ENCODE results near the gene TPX2. TPM values are rescaled to one million over a fixed set of nuclear protein-coding genes. Genes with fewer than 3 reads are reported as not detected.

TPX2 gene
- total and polyA plus RNA-seq, 10 of the 15 experiments (the other 5 are each of a cell fraction or from before 2014, with no cell fraction given), result 29.7 to 144 (median 89.0) TPM

DNA sequence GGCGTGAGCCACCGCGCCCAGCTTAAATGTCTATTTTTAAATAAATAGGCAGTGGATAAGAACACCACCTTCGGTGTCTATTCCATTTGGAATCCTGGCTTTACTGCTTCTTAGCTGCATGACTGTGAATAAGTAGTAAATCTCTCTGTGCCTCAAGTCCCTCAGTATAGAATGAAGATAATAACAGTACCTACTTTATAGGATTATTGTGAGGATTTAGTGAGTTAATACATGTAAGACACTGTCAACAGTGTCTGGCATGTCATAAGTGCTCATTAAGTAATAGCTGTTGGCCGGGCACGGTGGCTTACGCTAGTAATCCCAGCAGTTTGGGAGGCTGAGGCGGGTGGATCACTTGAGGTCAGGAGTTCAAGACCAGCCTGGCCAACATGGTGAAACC, 10.1 kb downstream of the TPX2 start:
- ATAC-seq (no peak), FAIRE-seq (no peak), DNase-seq (ENCODE audit: low read depth, low spot score) (no peak)
- CTCF ChIA-PET, result interaction anchor here (1.0 to 3.2 kb wide), 7 partner anchors 10 to 115 kb away, joined by 3 to 12 read pairs (median 7); partner anchors contain the start of gene TPX2
- RAD21 ChIA-PET (ENCODE audit: unreplicated experiment), result interaction anchor here (0.7 to 1.7 kb wide), 2 partner anchors 26 to 88 kb away, joined by 4 to 7 read pairs; no protein-coding TSS in a partner anchor
- intact Hi-C loops (cut with micrococcal nuclease; ENCODE audit: unreplicated experiment) (no loop called here), in situ Hi-C loops (cut with MboI) (no loop called here)
- POLR2A ChIA-PET, result interaction anchor here (1.3 kb wide), 1 partner anchor 65 kb away, joined by 4 read pairs; no protein-coding TSS in a partner anchor
- no peaks in the 10 kb centered on the region for H3K9me3 ChIP-seq (replicated peaks; ENCODE audit: control insufficient read depth, insufficient read depth, low read length)
- 98% methylated on average over 8 of the region's 8 CpGs for WGBS (ENCODE audit: insufficient coverage, insufficient replicate concordance, low lambda C conversion rate, missing lambda C conversion rate)
- no peak overlapping the region for H3K4me2 ChIP-seq (ENCODE audit: control insufficient read depth, insufficient read depth)
- no peaks in the 10 kb centered on the region; a peak in 3 of 4 replicates for H3K36me3 ChIP-seq (ENCODE audit: control insufficient read depth in 2 of 2, insufficient read depth in 2 of 2, low read length in 1 of 2)
- TF ChIP-seq ZSCAN29 (IDR thresholded peaks at IDR 0.05) (no peak), ASH2L (IDR thresholded peaks at IDR 0.05; ENCODE audit: borderline replicate concordance, low read depth) (no peak), STAT1 (conservative IDR thresholded peaks at IDR 0.05) (no peak), BCL11A (IDR thresholded peaks at IDR 0.05; ENCODE audit: low read depth, low read length) (no peak), GATAD2B (conservative IDR thresholded peaks at IDR 0.05; ENCODE audit: low read depth) (no peak), ATF7 (IDR thresholded peaks at IDR 0.05; ENCODE audit: low read depth) (no peak), RCOR1 (conservative IDR thresholded peaks at IDR 0.05; ENCODE audit: low read depth, low read length) (no peak)
- TF ChIP-seq, protein P1, sequence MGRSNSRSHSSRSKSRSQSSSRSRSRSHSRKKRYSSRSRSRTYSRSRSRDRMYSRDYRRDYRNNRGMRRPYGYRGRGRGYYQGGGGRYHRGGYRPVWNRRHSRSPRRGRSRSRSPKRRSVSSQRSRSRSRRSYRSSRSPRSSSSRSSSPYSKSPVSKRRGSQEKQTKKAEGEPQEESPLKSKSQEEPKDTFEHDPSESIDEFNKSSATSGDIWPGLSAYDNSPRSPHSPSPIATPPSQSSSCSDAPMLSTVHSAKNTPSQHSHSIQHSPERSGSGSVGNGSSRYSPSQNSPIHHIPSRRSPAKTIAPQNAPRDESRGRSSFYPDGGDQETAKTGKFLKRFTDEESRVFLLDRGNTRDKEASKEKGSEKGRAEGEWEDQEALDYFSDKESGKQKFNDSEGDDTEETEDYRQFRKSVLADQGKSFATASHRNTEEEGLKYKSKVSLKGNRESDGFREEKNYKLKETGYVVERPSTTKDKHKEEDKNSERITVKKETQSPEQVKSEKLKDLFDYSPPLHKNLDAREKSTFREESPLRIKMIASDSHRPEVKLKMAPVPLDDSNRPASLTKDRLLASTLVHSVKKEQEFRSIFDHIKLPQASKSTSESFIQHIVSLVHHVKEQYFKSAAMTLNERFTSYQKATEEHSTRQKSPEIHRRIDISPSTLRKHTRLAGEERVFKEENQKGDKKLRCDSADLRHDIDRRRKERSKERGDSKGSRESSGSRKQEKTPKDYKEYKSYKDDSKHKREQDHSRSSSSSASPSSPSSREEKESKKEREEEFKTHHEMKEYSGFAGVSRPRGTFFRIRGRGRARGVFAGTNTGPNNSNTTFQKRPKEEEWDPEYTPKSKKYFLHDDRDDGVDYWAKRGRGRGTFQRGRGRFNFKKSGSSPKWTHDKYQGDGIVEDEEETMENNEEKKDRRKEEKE (IDR thresholded peaks at IDR 0.05), result no peak
- TF ChIP-seq, protein P2, sequence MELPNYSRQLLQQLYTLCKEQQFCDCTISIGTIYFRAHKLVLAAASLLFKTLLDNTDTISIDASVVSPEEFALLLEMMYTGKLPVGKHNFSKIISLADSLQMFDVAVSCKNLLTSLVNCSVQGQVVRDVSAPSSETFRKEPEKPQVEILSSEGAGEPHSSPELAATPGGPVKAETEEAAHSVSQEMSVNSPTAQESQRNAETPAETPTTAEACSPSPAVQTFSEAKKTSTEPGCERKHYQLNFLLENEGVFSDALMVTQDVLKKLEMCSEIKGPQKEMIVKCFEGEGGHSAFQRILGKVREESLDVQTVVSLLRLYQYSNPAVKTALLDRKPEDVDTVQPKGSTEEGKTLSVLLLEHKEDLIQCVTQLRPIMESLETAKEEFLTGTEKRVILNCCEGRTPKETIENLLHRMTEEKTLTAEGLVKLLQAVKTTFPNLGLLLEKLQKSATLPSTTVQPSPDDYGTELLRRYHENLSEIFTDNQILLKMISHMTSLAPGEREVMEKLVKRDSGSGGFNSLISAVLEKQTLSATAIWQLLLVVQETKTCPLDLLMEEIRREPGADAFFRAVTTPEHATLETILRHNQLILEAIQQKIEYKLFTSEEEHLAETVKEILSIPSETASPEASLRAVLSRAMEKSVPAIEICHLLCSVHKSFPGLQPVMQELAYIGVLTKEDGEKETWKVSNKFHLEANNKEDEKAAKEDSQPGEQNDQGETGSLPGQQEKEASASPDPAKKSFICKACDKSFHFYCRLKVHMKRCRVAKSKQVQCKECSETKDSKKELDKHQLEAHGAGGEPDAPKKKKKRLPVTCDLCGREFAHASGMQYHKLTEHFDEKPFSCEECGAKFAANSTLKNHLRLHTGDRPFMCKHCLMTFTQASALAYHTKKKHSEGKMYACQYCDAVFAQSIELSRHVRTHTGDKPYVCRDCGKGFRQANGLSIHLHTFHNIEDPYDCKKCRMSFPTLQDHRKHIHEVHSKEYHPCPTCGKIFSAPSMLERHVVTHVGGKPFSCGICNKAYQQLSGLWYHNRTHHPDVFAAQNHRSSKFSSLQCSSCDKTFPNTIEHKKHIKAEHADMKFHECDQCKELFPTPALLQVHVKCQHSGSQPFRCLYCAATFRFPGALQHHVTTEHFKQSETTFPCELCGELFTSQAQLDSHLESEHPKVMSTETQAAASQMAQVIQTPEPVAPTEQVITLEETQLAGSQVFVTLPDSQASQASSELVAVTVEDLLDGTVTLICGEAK (IDR thresholded peaks at IDR 0.05; ENCODE audit: borderline replicate concordance), result no peak
- TF ChIP-seq, protein P3, sequence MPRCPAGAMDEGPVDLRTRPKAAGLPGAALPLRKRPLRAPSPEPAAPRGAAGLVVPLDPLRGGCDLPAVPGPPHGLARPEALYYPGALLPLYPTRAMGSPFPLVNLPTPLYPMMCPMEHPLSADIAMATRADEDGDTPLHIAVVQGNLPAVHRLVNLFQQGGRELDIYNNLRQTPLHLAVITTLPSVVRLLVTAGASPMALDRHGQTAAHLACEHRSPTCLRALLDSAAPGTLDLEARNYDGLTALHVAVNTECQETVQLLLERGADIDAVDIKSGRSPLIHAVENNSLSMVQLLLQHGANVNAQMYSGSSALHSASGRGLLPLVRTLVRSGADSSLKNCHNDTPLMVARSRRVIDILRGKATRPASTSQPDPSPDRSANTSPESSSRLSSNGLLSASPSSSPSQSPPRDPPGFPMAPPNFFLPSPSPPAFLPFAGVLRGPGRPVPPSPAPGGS (IDR thresholded peaks at IDR 0.05; ENCODE audit: borderline replicate concordance, insufficient read depth, low read depth, low read length, poor library complexity, severe bottlenecking), result no peak
- TF ChIP-seq, protein P4, sequence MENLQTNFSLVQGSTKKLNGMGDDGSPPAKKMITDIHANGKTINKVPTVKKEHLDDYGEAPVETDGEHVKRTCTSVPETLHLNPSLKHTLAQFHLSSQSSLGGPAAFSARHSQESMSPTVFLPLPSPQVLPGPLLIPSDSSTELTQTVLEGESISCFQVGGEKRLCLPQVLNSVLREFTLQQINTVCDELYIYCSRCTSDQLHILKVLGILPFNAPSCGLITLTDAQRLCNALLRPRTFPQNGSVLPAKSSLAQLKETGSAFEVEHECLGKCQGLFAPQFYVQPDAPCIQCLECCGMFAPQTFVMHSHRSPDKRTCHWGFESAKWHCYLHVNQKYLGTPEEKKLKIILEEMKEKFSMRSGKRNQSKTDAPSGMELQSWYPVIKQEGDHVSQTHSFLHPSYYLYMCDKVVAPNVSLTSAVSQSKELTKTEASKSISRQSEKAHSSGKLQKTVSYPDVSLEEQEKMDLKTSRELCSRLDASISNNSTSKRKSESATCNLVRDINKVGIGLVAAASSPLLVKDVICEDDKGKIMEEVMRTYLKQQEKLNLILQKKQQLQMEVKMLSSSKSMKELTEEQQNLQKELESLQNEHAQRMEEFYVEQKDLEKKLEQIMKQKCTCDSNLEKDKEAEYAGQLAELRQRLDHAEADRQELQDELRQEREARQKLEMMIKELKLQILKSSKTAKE (IDR thresholded peaks at IDR 0.05; ENCODE audit: low read depth, poor library complexity, severe bottlenecking), result no peak
- TF ChIP-seq, protein P5, sequence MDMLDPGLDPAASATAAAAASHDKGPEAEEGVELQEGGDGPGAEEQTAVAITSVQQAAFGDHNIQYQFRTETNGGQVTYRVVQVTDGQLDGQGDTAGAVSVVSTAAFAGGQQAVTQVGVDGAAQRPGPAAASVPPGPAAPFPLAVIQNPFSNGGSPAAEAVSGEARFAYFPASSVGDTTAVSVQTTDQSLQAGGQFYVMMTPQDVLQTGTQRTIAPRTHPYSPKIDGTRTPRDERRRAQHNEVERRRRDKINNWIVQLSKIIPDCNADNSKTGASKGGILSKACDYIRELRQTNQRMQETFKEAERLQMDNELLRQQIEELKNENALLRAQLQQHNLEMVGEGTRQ (IDR thresholded peaks at IDR 0.05; ENCODE audit: borderline replicate concordance, low read depth, low read length), result no peak
- no peak overlapping the region for H2AFZ ChIP-seq (ENCODE audit: control insufficient read depth, low read depth, low read length)
- no peaks in the 10 kb centered on the region for H4K20me1 ChIP-seq (ENCODE audit: control insufficient read depth, insufficient read depth)
- no peaks in the 10 kb centered on the region for H3K27me3 ChIP-seq (replicated peaks in 1 of 2; ENCODE audit: control insufficient read depth in 2 of 2, insufficient read depth in 2 of 2, low read length in 1 of 2)
- no peak overlapping the region for H3K4me3 ChIP-seq
- SMC1A ChIA-PET (ENCODE audit: uncharacterized antibody, unreplicated experiment), result interaction anchor here (0.6 to 1.8 kb wide), 3 partner anchors 42 to 115 kb away, joined by 3 to 6 read pairs (median 3); no protein-coding TSS in a partner anchor
- no peak overlapping the region for H3K9ac ChIP-seq (ENCODE audit: control insufficient read depth, insufficient read depth, low read length)
- no peak overlapping the region for H3K27ac ChIP-seq (ENCODE audit: control insufficient read depth, insufficient read depth)
- H3K4me1 ChIP-seq (ENCODE audit: control insufficient read depth, insufficient read depth, low read length), result no peaks in the 10 kb centered on the region
- peaks cover 73% of the 10 kb centered on the region for H3K79me2 ChIP-seq (ENCODE audit: control insufficient read depth, insufficient read depth, low read length)
- BruUV-seq (replicated peaks), result no TSS peak
